ENCODE results near the gene HSD11B2. TPM values are rescaled to one million over a fixed set of nuclear protein-coding genes. Genes with fewer than 3 reads are reported as not detected.

The HSD11B2 gene
- total RNA-seq, 1 experiment from 2014 or later: 10.2 TPM

GRCh38 chr16:67466581-67466980, 35.7 kb downstream of the HSD11B2 start:
- no peak overlapping the region for H3K4me3 Mint-ChIP-seq (ENCODE audit: low read depth, unreplicated experiment)
- no peak overlapping the region for H3K27ac Mint-ChIP-seq (ENCODE audit: unreplicated experiment)
- H3K4me1 Mint-ChIP-seq (ENCODE audit: low read depth, unreplicated experiment): peaks cover 31% of the 10 kb centered on the region
- DNase-seq: no peak
- H3K27me3 Mint-ChIP-seq (ENCODE audit: unreplicated experiment): no peaks in the 10 kb centered on the region
- CTCF ChIA-PET: interaction anchor here (1.3 to 1.4 kb wide), 2 partner anchors 25 to 55 kb away, joined by 3 to 13 read pairs; no protein-coding TSS in a partner anchor
- H3K9me3 Mint-ChIP-seq (ENCODE audit: low read depth, unreplicated experiment): no peaks in the 10 kb centered on the region
- TF ChIP-seq CTCF (IDR thresholded peaks at IDR 0.05; ENCODE audit: unreplicated experiment): no peak
- BruUV-seq (replicated peaks): no TSS peak
- H3K36me3 Mint-ChIP-seq (ENCODE audit: insufficient read depth, unreplicated experiment): peaks cover 13% of the 10 kb centered on the region
- intact Hi-C loops (cut with micrococcal nuclease; ENCODE audit: unreplicated experiment): loop anchor here (1.0 kb wide), 1 partner anchor 38 kb away; no protein-coding TSS in a partner anchor

- peaks cover 8% of the 10 kb centered on the region for H3K36me3 Mint-ChIP-seq (ENCODE audit: insufficient read depth, unreplicated experiment)
- no TSS peak for BruUV-seq (replicated peaks)
- no peaks in the 10 kb centered on the region for H3K27me3 Mint-ChIP-seq (ENCODE audit: unreplicated experiment)
- no peak for TF ChIP-seq CTCF (IDR thresholded peaks at IDR 0.05; ENCODE audit: unreplicated experiment)
- H3K4me3 Mint-ChIP-seq (ENCODE audit: low read depth, unreplicated experiment): no peak overlapping the region
- CTCF ChIA-PET: interaction anchor here (1.5 kb wide), 1 partner anchor 40 kb away, joined by 4 read pairs; no protein-coding TSS in a partner anchor
- intact Hi-C loops (cut with micrococcal nuclease; ENCODE audit: unreplicated experiment): no loop called here
- H3K4me1 Mint-ChIP-seq (ENCODE audit: low read depth, unreplicated experiment): peaks cover 10% of the 10 kb centered on the region
- no peak for DNase-seq
- no peaks in the 10 kb centered on the region for H3K9me3 Mint-ChIP-seq (ENCODE audit: low read depth, unreplicated experiment)
- no peak overlapping the region for H3K27ac Mint-ChIP-seq (ENCODE audit: unreplicated experiment)
Observed at GRCh38 chr16:67468731-67469130, 37.8 kb downstream of the HSD11B2 start.

- no peak for DNase-seq
- no TSS peak for BruUV-seq (replicated peaks)
- Mint-ChIP-seq H3K4me3 (ENCODE audit: low read depth, unreplicated experiment) (no peak overlapping the region), H3K27me3 (ENCODE audit: unreplicated experiment) (no peaks in the 10 kb centered on the region), H3K27ac (ENCODE audit: unreplicated experiment) (no peak overlapping the region), H3K36me3 (ENCODE audit: insufficient read depth, unreplicated experiment) (peaks cover 3% of the 10 kb centered on the region), H3K4me1 (ENCODE audit: low read depth, unreplicated experiment) (peaks cover 6% of the 10 kb centered on the region), H3K9me3 (ENCODE audit: low read depth, unreplicated experiment) (no peaks in the 10 kb centered on the region)
- intact Hi-C loops (cut with micrococcal nuclease; ENCODE audit: unreplicated experiment): no loop called here
- no peak for TF ChIP-seq CTCF (IDR thresholded peaks at IDR 0.05; ENCODE audit: unreplicated experiment)
- CTCF ChIA-PET: interaction anchor here (0.5 to 0.7 kb wide), 3 partner anchors 9 to 569 kb away, joined by 3 to 8 read pairs (median 4); no protein-coding TSS in a partner anchor
Observed at GRCh38 chr16:67470359-67470758, 39.4 kb downstream of the HSD11B2 start.

GRCh38 chr16:67471758-67472384, 41.0 kb downstream of the HSD11B2 start:
- Mint-ChIP-seq H3K4me3 (ENCODE audit: low read depth, unreplicated experiment) (no peak overlapping the region), H3K36me3 (ENCODE audit: insufficient read depth, unreplicated experiment) (no peaks in the 10 kb centered on the region), H3K27me3 (ENCODE audit: unreplicated experiment) (no peaks in the 10 kb centered on the region), H3K27ac (ENCODE audit: unreplicated experiment) (no peak overlapping the region), H3K9me3 (ENCODE audit: low read depth, unreplicated experiment) (no peaks in the 10 kb centered on the region), H3K4me1 (ENCODE audit: low read depth, unreplicated experiment) (no peaks in the 10 kb centered on the region)
- intact Hi-C loops (cut with micrococcal nuclease; ENCODE audit: unreplicated experiment): no loop called here
- no peak for DNase-seq
- no TSS peak for BruUV-seq (replicated peaks)
- CTCF ChIA-PET: no interaction called here
- TF ChIP-seq CTCF (IDR thresholded peaks at IDR 0.05; ENCODE audit: unreplicated experiment): no peak

All from Calu3 (cell line).